Measurements from ENCODE around the gene USP24. TPM values are rescaled to one million over a fixed set of nuclear protein-coding genes. Genes with fewer than 3 reads are reported as not detected.

Gene USP24
- total and polyA plus RNA-seq, 12 donors = 11.3 to 45.1 (median 25.9) TPM

DNA sequence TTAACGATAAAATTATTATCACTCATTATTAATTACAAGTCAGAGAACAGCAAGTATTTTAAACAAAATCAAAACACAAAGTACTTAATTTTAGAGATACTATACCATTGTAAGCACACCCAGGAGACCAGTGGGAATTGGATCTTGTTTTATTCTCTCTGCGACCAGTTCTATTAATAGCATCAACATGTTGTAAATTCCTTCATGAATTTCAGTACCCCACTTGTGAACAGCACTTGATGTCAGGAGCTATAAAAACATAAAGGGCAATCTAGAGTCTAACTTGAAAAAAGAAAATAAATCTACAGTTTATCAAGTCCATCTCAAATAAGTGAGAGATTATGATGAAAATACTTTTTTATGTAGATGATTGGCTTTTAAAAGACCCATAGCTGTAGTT is 42.9 kb downstream of the USP24 start:
- H3K36me3 ChIP-seq (replicated peaks in 1 of 2) = peaks cover 0 to 13% of the 10 kb centered on the region in 2 donors
- 82 to 93% (median 84%) methylated on average over 2 of the region's 2 CpGs for WGBS, 4 donors
- H3K9me3 ChIP-seq (replicated peaks in 1 of 3) = no peaks in the 10 kb centered on the region
- intact Hi-C loops (cut with DNase I) = no loop called here
- no peak overlapping the region for H3K4me3 ChIP-seq
- H3K27me3 ChIP-seq = no peaks in the 10 kb centered on the region
- no peak overlapping the region for H3K27ac ChIP-seq
- TF ChIP-seq POLR2A (IDR thresholded peaks at IDR 0.05) = no peak
- TF ChIP-seq, protein P1, sequence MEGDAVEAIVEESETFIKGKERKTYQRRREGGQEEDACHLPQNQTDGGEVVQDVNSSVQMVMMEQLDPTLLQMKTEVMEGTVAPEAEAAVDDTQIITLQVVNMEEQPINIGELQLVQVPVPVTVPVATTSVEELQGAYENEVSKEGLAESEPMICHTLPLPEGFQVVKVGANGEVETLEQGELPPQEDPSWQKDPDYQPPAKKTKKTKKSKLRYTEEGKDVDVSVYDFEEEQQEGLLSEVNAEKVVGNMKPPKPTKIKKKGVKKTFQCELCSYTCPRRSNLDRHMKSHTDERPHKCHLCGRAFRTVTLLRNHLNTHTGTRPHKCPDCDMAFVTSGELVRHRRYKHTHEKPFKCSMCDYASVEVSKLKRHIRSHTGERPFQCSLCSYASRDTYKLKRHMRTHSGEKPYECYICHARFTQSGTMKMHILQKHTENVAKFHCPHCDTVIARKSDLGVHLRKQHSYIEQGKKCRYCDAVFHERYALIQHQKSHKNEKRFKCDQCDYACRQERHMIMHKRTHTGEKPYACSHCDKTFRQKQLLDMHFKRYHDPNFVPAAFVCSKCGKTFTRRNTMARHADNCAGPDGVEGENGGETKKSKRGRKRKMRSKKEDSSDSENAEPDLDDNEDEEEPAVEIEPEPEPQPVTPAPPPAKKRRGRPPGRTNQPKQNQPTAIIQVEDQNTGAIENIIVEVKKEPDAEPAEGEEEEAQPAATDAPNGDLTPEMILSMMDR (IDR thresholded peaks at IDR 0.05) = no peak
- DNase-seq = no peak
- H3K4me1 ChIP-seq (replicated peaks in 1 of 2) = no peaks in the 10 kb centered on the region

DNA sequence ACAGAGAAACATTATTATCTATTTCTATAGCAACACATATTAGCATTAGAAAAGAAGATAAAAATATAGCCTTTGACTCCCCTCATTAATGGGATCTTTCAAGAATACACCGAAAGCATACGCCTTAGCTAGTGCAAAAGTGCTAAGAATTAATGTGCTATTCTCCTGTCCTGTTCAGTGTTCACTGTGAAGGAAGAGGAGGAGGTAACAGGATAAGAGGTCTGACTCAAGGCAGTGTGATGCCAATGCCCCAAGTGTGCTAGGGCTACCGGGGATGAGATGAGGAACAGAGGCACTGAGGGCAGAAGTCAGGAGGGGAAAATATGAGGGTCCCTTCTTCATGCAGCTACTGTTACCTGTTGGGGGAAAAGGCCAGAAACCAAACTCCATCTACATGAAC is 43.5 kb downstream of the USP24 start:
- 89 to 95% (median 92%) methylated on average over 3 of the region's 3 CpGs for WGBS, 4 donors
- intact Hi-C loops (cut with DNase I) = no loop called here
- peaks cover 0 to 13% of the 10 kb centered on the region in 2 donors for H3K36me3 ChIP-seq (replicated peaks in 1 of 2)

DNA sequence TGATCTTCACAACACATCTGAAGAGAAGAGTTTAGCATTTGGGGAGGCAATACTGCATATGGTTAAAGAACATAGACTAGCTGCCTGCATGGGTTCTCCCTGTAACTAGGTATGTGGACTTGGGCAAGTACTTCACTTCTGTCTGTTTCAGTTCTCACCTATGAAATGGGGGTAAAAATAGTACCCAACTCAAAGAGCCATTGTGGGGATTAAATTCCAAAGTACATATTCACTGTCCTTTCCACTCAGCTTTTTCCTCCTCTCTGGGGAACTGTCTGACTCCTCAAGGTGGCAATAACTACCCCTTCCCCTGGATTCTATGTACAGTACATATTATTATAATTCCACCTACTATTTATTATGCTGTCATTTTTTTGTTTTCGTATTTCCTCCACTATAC is 44.7 kb downstream of the USP24 start:
- Histone ChIP-seq H3K4me3 (no peak overlapping the region), H3K27ac (no peak overlapping the region), H3K36me3 (replicated peaks in 1 of 2) (peaks cover 0 to 18% of the 10 kb centered on the region in 2 donors), H3K9me3 (replicated peaks in 1 of 3) (no peaks in the 10 kb centered on the region), H3K4me1 (replicated peaks in 1 of 2) (no peaks in the 10 kb centered on the region), H3K27me3 (no peaks in the 10 kb centered on the region)
- 86 to 100% (median 91%) methylated on average over 1 of the region's 1 CpG for WGBS, 4 donors
- DNase-seq = no peak
- TF ChIP-seq, protein P1 (IDR thresholded peaks at IDR 0.05) = no peak
- no peak for TF ChIP-seq POLR2A (IDR thresholded peaks at IDR 0.05)
- intact Hi-C loops (cut with DNase I) = no loop called here

More for the DNA sequence above, 43.5 kb downstream of the USP24 start:
- Histone ChIP-seq H3K4me3 (no peak overlapping the region), H3K4me1 (replicated peaks in 1 of 2) (no peaks in the 10 kb centered on the region), H3K27ac (no peak overlapping the region), H3K9me3 (replicated peaks in 1 of 3) (no peaks in the 10 kb centered on the region), H3K27me3 (no peaks in the 10 kb centered on the region)
- TF ChIP-seq, protein P1 (IDR thresholded peaks at IDR 0.05) = no peak
- TF ChIP-seq POLR2A (IDR thresholded peaks at IDR 0.05) = no peak
- no peak for DNase-seq

DNA sequence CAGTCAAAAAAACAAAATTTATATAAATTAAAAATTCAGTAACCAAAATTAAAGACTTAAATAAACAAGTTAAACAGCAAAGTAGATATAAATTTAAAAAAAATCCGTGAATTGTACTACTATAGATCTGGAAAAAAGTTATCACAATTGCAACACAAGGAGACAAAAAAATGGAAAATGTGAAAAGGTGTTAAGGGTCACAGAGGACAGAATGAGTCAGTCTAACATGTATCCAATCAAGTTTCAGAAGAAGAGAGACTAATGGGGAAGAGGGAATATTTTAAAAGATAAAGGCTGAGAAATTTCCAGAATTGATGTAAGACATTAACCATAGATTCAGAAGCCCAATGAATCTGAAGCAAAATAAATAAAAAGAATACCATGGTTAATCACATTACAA is 46.0 kb downstream of the USP24 start:
- Histone ChIP-seq H3K9me3 (replicated peaks in 1 of 3) (no peaks in the 10 kb centered on the region), H3K27ac (no peak overlapping the region)
- WGBS, 4 donors = 86 to 93% (median 90%) methylated on average over 1 of the region's 1 CpG

More for the DNA sequence above, 46.0 kb downstream of the USP24 start:
- no peak for TF ChIP-seq POLR2A (IDR thresholded peaks at IDR 0.05)
- TF ChIP-seq, protein P1 (IDR thresholded peaks at IDR 0.05) = no peak
- Histone ChIP-seq H3K36me3 (replicated peaks in 1 of 2) (peaks cover 0 to 27% of the 10 kb centered on the region in 2 donors), H3K27me3 (no peaks in the 10 kb centered on the region), H3K4me3 (no peak overlapping the region), H3K4me1 (replicated peaks in 1 of 2) (no peaks in the 10 kb centered on the region)
- intact Hi-C loops (cut with DNase I) = no loop called here
- DNase-seq = no peak
